HepG2 (cell line): ENCODE data around the gene POFUT2. TPM values are rescaled to one million over a fixed set of nuclear protein-coding genes. Genes with fewer than 3 reads are reported as not detected.

ENCODE experiments used
- ATAC-seq: fragments of 200-7000 bp; cut with Tn5 transposase; 3 replicates; pipeline ENCODE4 v1.9.1; 2020; ENCODE audit warnings: mild to moderate bottlenecking, moderate library complexity
- BruUV-seq: library from RNA; stranded (reverse); fragments of 400-500 nt; replicated peaks from 2 replicates; lab custom pipeline; 2021; lab: Mats Ljungman, UMichigan
- CTCF ChIA-PET: fragments of 300-600 bp; formaldehyde crosslinking; extraction: SDS; loops from one replicate; lab custom pipeline; 2021; ENCODE audit warnings: low total read pairs, inconsistent platforms, low intra/inter-chr PET ratio; lab: Yijun Ruan, JAX
- POLR2A ChIA-PET: fragments of 350-600 bp; sonication (Branson Sonifier 250); formaldehyde crosslinking; loops from one replicate; lab custom pipeline; 2020; ENCODE audit warnings: antibody characterized with exemption, inconsistent platforms; lab: Yijun Ruan, JAX
- DNase-seq: peaks from one replicate; pipeline ENCODE4 v3.0.0-alpha.2; 2015; ENCODE audit warnings: low spot score
- FAIRE-seq: peaks from 3 replicates; lab custom pipeline; 2011; peaks lifted over from hg19 to GRCh38; lab: Jason Lieb, UNC
- H2AFZ ChIP-seq: one replicate; pipeline ENCODE4 v1.6.1; 2011; ENCODE audit warnings: low read length, inconsistent platforms
- H3K27ac ChIP-seq: fragments of 300-600 bp; 3 replicates; pipeline ENCODE4 v1.8.0; 2011; ENCODE audit warnings: mixed run types, mild to moderate bottlenecking, mixed read lengths, low read length, inconsistent platforms; ENCODE audit not compliant: insufficient read depth; ENCODE audit errors: extremely low read length
- H3K27me3 ChIP-seq, 2 experiments: fragments of 200-600 bp in 1 of 2; 2 replicates in 1 of 2; 3 replicates in 1 of 2; pipeline versions ENCODE4 v1.6.0 to v1.8.0; 2011; ENCODE audit warnings: low read length in 2 of 2, mild to moderate bottlenecking in 2 of 2, moderate library complexity in 2 of 2, inconsistent platforms in 1 of 2; ENCODE audit not compliant: insufficient read depth in 2 of 2, control insufficient read depth in 1 of 2
- H3K36me3 ChIP-seq, 2 experiments: fragments of 200-600 bp in 1 of 2; replicated peaks in 1 of 2; 2 replicates in 1 of 2; 3 replicates in 1 of 2; pipeline versions ENCODE4 v1.5.1 to v1.8.0; 2011; ENCODE audit warnings: low read length in 2 of 2, inconsistent platforms in 1 of 2; ENCODE audit not compliant: insufficient read depth in 2 of 2, control insufficient read depth in 1 of 2
- H3K4me1 ChIP-seq: 2 replicates; pipeline ENCODE4 v1.5.1; 2012; ENCODE audit warnings: low read length, inconsistent platforms; ENCODE audit not compliant: insufficient read depth
- H3K4me2 ChIP-seq: 2 replicates; pipeline ENCODE4 v1.6.0; 2011; ENCODE audit warnings: low read depth, low read length, inconsistent platforms
- H3K4me3 ChIP-seq, 3 experiments: fragments of 200-600 bp in 1 of 3; sonication (generic), shearing (Covaris generic) in 1 of 3; replicated peaks in 1 of 3; 2 replicates each; pipeline ENCODE4 v1.5.1; 2011 to 2016; ENCODE audit warnings: low read length in 3 of 3, inconsistent platforms in 2 of 3, low read depth in 2 of 3, mild to moderate bottlenecking in 2 of 3, control low read depth in 1 of 3, mixed read lengths in 1 of 3; ENCODE audit not compliant: insufficient read depth in 1 of 3
- H3K79me2 ChIP-seq: one replicate; pipeline ENCODE4 v1.6.1; 2011; ENCODE audit warnings: low read length, inconsistent platforms; ENCODE audit not compliant: insufficient read depth
- H3K9ac ChIP-seq: 2 replicates; pipeline ENCODE4 v1.6.0; 2011; ENCODE audit warnings: mild to moderate bottlenecking, low read depth, low read length, inconsistent platforms; ENCODE audit not compliant: insufficient read depth
- H3K9me3 ChIP-seq: 2 replicates; pipeline ENCODE4 v1.5.1; 2012; ENCODE audit warnings: mild to moderate bottlenecking, low read length
- H4K20me1 ChIP-seq: 2 replicates; pipeline ENCODE4 v1.6.0; 2011; ENCODE audit warnings: inconsistent platforms, mild to moderate bottlenecking, low read length, moderate library complexity; ENCODE audit not compliant: insufficient read depth
- ELF4 ChIP-seq: sonication (generic); formaldehyde crosslinking; IDR thresholded peaks from 2 replicates; pipeline ENCODE4 v1.5.0; 2020; ENCODE audit warnings: missing genetic modification reagents, mild to moderate bottlenecking, moderate library complexity, borderline replicate concordance
- EZH2 ChIP-seq: conservative IDR thresholded peaks from 2 replicates; pipeline ENCODE4 v1.6.1; 2012; ENCODE audit warnings: mild to moderate bottlenecking, low read depth, low read length, moderate library complexity
- FOSL2 ChIP-seq: sonication (generic); formaldehyde crosslinking; IDR thresholded peaks from 2 replicates; pipeline ENCODE4 v1.4.0; 2020; ENCODE audit warnings: missing genetic modification reagents
- GABPA ChIP-seq, 2 experiments: IDR thresholded peaks; 2 replicates each; pipeline ENCODE4 v1.6.1; 2011 to 2016; ENCODE audit warnings: low read depth in 2 of 2, low read length in 1 of 2, missing biosample characterization in 1 of 2, missing genetic modification characterization in 1 of 2
- GMEB1 ChIP-seq: sonication (generic); formaldehyde crosslinking; IDR thresholded peaks from 2 replicates; pipeline ENCODE4 v1.5.1; 2020; ENCODE audit warnings: missing genetic modification reagents, mild to moderate bottlenecking, borderline replicate concordance
- HIVEP1 ChIP-seq: sonication (generic); formaldehyde crosslinking; IDR thresholded peaks from 2 replicates; pipeline ENCODE4 v1.4.0; 2020; ENCODE audit warnings: mild to moderate bottlenecking, missing genetic modification reagents
- HMGXB3 ChIP-seq: sonication (generic); formaldehyde crosslinking; IDR thresholded peaks from 2 replicates; pipeline ENCODE4 v1.4.0; 2020; ENCODE audit warnings: missing genetic modification reagents, borderline replicate concordance
- ISL2 ChIP-seq: sonication (generic); formaldehyde crosslinking; IDR thresholded peaks from 2 replicates; pipeline ENCODE4 v1.5.0; 2020; ENCODE audit warnings: missing genetic modification reagents
- NCOA1 ChIP-seq: sonication (generic); formaldehyde crosslinking; IDR thresholded peaks from 2 replicates; pipeline ENCODE4 v1.9.0; 2021; ENCODE audit warnings: missing genetic modification reagents
- SMAD3 ChIP-seq: sonication (generic); formaldehyde crosslinking; IDR thresholded peaks from 2 replicates; pipeline ENCODE4 v1.4.0; 2020; ENCODE audit warnings: missing genetic modification reagents
- TARDBP ChIP-seq: sonication (generic); formaldehyde crosslinking; IDR thresholded peaks from 2 replicates; pipeline ENCODE4 v1.8.0; 2022; ENCODE audit warnings: mild to moderate bottlenecking, missing genetic modification reagents
- TBX3 ChIP-seq: fragments of 450-650 bp; IDR thresholded peaks from 2 replicates; pipeline ENCODE4 v1.6.1; 2017; ENCODE audit warnings: antibody characterized with exemption, mild to moderate bottlenecking, inconsistent platforms, borderline replicate concordance
- TEAD3 ChIP-seq: optimal IDR thresholded peaks from 2 replicates; pipeline ENCODE3; 2016; ENCODE audit warnings: borderline replicate concordance
- ZNF207 ChIP-seq: fragments of 450-650 bp; IDR thresholded peaks from 2 replicates; pipeline ENCODE4 v1.6.1; 2016; ENCODE audit warnings: antibody characterized with exemption, borderline replicate concordance
- ZNF546 ChIP-seq: sonication (generic); formaldehyde crosslinking; conservative IDR thresholded peaks from 2 replicates; pipeline ENCODE4 v1.8.1; 2023; ENCODE audit warnings: mild to moderate bottlenecking, missing genetic modification reagents
- ZNF629 ChIP-seq: sonication (generic); formaldehyde crosslinking; conservative IDR thresholded peaks from 2 replicates; pipeline ENCODE4 v1.5.0; 2020; ENCODE audit warnings: missing genetic modification reagents
- ZNF660 ChIP-seq: sonication (generic); formaldehyde crosslinking; IDR thresholded peaks from 2 replicates; pipeline ENCODE4 v1.5.1; 2020; ENCODE audit warnings: mild to moderate bottlenecking, low read depth, missing genetic modification reagents, borderline replicate concordance
- ZNF674 ChIP-seq: sonication (generic); formaldehyde crosslinking; IDR thresholded peaks from 2 replicates; pipeline ENCODE4 v1.5.0; 2020; ENCODE audit warnings: low read depth, mild to moderate bottlenecking, missing genetic modification reagents
- WGBS: methylation state at CpG from one replicate; pipeline ENCODE4 v1.1.6; 2017; ENCODE audit warnings: low lambda C conversion rate; 5-methylcytosine and 5-hydroxymethylcytosine counted together
- in situ Hi-C: cut with HindIII; loops from 2 replicates; pipeline ENCODE4 v1.10.0; 2017; ENCODE audit warnings: low pct_unique_long_range_greater_than_20kb; ENCODE audit not compliant: extremely low pct_ligation_motif_present
- intact Hi-C: fragments of 100-400 bp; cut with micrococcal nuclease; formaldehyde crosslinking; loops from one replicate; pipeline ENCODE4 v1.10.0; 2022; ENCODE audit not compliant: unreplicated experiment
- polyA plus RNA-seq, 8 experiments: library from polyadenylated mRNA; depleted of rRNA in 3 of 8; stranded (reverse) in 7 of 8; unstranded in 1 of 8; fragments of >200 nt; fragmentation: Illumina TruSeq in 4 of 8; extraction: Trizol in 4 of 8; gene quantifications; 2 replicates each; pipeline versions ENCODE4 v1.2.1 to v1.2.3, GENCODE V29; 2011 to 2016; ENCODE audit warnings: low read depth in 4 of 8, missing spikeins in 1 of 8, mixed read lengths in 1 of 8; ENCODE audit not compliant: insufficient read depth in 1 of 8
- total RNA-seq, 5 experiments: library from RNA; depleted of rRNA; stranded (reverse); fragments of >200 nt; fragmentation: Illumina TruSeq; extraction: Trizol; gene quantifications; 2 replicates each; pipeline ENCODE4 v1.2.3, GENCODE V29; 2016; ENCODE audit warnings: low read depth in 1 of 5

POFUT2 gene
- total and polyA plus RNA-seq, 2 of the 13 experiments (the other 11 are each of a cell fraction or from before 2014, with no cell fraction given): 22.8 to 24.0 TPM

GRCh38 chr21:45294509-45295291, 7.0 kb upstream of the POFUT2 start:
- no peak overlapping the region for H3K9ac ChIP-seq
- no peaks in the 10 kb centered on the region; a peak in 1 of 5 replicates for H3K27me3 ChIP-seq
- TF ChIP-seq ZNF207: no peak
- TF ChIP-seq EZH2: no peak
- TF ChIP-seq ZNF660 (CRISPR knock-in tag): no peak
- TF ChIP-seq TEAD3 (CRISPR knock-in tag): no peak
- TF ChIP-seq NCOA1 (CRISPR knock-in tag): no peak
- TF ChIP-seq ELF4 (CRISPR knock-in tag): no peak
- no peak for TF ChIP-seq TARDBP (CRISPR knock-in tag)
- no peak for TF ChIP-seq GABPA (IDR thresholded peaks at IDR 0.05; ENCODE audit: low read depth, low read length)
- peak; percentile 60 for TF ChIP-seq GABPA (CRISPR knock-in tag; IDR thresholded peaks at IDR 0.05; ENCODE audit: low read depth)
- no peak for TF ChIP-seq SMAD3 (CRISPR knock-in tag)
- no peak for TF ChIP-seq ISL2
- no peak for TF ChIP-seq HMGXB3 (CRISPR knock-in tag)
- TF ChIP-seq ZNF674 (CRISPR knock-in tag): no peak
- TF ChIP-seq GMEB1 (CRISPR knock-in tag): no peak
- TF ChIP-seq ZNF629 (CRISPR knock-in tag): no peak
- TF ChIP-seq TBX3: no peak
- TF ChIP-seq ZNF546: no peak
- no peak for TF ChIP-seq HIVEP1 (CRISPR knock-in tag)
- peak; percentile 28; the same call in 1 of the 2 replicates for TF ChIP-seq FOSL2

More at GRCh38 chr21:45294509-45295291, 7.0 kb upstream of the POFUT2 start:
- in situ Hi-C loops: no loop called here
- ATAC-seq (no peak), FAIRE-seq (no peak), DNase-seq (no peak)
- H3K4me1 ChIP-seq: peaks cover 65% of the 10 kb centered on the region
- BruUV-seq: no TSS peak
- no peak overlapping the region for H3K4me2 ChIP-seq
- H4K20me1 ChIP-seq: no peaks in the 10 kb centered on the region
- H3K79me2 ChIP-seq: no peaks in the 10 kb centered on the region
- H3K9me3 ChIP-seq: no peaks in the 10 kb centered on the region
- intact Hi-C loops: loop anchor here (5.0 to 10.0 kb wide), 2 partner anchors 63 to 110 kb away; partner anchors contain the start of gene COL18A1
- POLR2A ChIA-PET: interaction anchor here (1.0 to 3.3 kb wide), 2 partner anchors 14 to 177 kb away, joined by 3 to 21 read pairs; no protein-coding TSS in a partner anchor
- H3K4me3 ChIP-seq: no peak overlapping the region
- no peak overlapping the region for H2AFZ ChIP-seq
- WGBS: 90% methylated on average over 19 of the region's 40 CpGs
- H3K36me3 ChIP-seq: no peaks in the 10 kb centered on the region
- H3K27ac ChIP-seq: peak overlapping the region; percentile 50
- CTCF ChIA-PET: no interaction called here
